ENCODE data around the gene NLRC3. TPM values are rescaled to one million over a fixed set of nuclear protein-coding genes. Genes with fewer than 3 reads are reported as not detected.
"Not testable (repeated sequence)": the region's sequence is repeated elsewhere in the genome, so short reads cannot be mapped to it uniquely, and the experiment has no call there.

NLRC3 gene
- polyA plus RNA-seq, 1 of the 3 experiments (the other 2 are of a cell fraction), result not detected

GRCh38 chr16:3610698-3611145, 33.5 kb upstream of the NLRC3 start:
- ChIA-PET CTCF (no interaction called here), POLR2A (no interaction called here)
- H3K9me2 ChIP-seq, result no peaks in the 10 kb centered on the region
- H3K27ac ChIP-seq (ENCODE audit: low read depth in 2 of 2, low read length in 1 of 2), result peak overlapping the region; percentile 63 to 83; a peak in 3 of 4 replicates
- H3F3A ChIP-seq (replicated peaks; ENCODE audit: insufficient read depth), result no peaks in the 10 kb centered on the region
- TF ChIP-seq FOXJ3 (CRISPR knock-in tag; IDR thresholded peaks at IDR 0.05) (no peak), RAD21 (IDR thresholded peaks at IDR 0.05; ENCODE audit: low read length) (no peak), EP300 (IDR thresholded peaks at IDR 0.05; ENCODE audit: borderline replicate concordance in 1 of 2, low read depth in 1 of 2, low read length in 1 of 2) (no peak), NRF1 (IDR thresholded peaks at IDR 0.05; ENCODE audit: low read depth, low read length) (no peak), GABPA (IDR thresholded peaks at IDR 0.05; ENCODE audit: low read depth) (no peak), ELF1 (IDR thresholded peaks at IDR 0.05) (no peak), NFIC (IDR thresholded peaks at IDR 0.05; ENCODE audit: borderline replicate concordance) (no peak), MEF2A (IDR thresholded peaks at IDR 0.05; ENCODE audit: borderline replicate concordance, low read depth) (no peak), SMC3 (IDR thresholded peaks at IDR 0.05; ENCODE audit: low read depth, low read length) (no peak)
- TF ChIP-seq, protein P1, sequence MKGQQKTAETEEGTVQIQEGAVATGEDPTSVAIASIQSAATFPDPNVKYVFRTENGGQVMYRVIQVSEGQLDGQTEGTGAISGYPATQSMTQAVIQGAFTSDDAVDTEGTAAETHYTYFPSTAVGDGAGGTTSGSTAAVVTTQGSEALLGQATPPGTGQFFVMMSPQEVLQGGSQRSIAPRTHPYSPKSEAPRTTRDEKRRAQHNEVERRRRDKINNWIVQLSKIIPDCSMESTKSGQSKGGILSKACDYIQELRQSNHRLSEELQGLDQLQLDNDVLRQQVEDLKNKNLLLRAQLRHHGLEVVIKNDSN (IDR thresholded peaks at IDR 0.05; ENCODE audit: borderline replicate concordance, low read depth), result no peak
- TF ChIP-seq, protein P2, sequence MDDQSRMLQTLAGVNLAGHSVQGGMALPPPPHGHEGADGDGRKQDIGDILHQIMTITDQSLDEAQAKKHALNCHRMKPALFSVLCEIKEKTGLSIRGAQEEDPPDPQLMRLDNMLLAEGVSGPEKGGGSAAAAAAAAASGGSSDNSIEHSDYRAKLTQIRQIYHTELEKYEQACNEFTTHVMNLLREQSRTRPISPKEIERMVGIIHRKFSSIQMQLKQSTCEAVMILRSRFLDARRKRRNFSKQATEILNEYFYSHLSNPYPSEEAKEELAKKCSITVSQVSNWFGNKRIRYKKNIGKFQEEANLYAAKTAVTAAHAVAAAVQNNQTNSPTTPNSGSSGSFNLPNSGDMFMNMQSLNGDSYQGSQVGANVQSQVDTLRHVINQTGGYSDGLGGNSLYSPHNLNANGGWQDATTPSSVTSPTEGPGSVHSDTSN (IDR thresholded peaks at IDR 0.05), result no peak
- peak overlapping the region; percentile 71 to 98 for H3K4me3 ChIP-seq (ENCODE audit: low read depth in 2 of 2, low read length in 1 of 2)
- no peak for DNase-seq
- H3K4me1 ChIP-seq (ENCODE audit: control insufficient read depth in 1 of 2, insufficient read depth in 2 of 2, low read depth in 1 of 2, low read length in 1 of 2), result peaks cover 10 to 12% of the 10 kb centered on the region in 2 experiments
- peak overlapping the region; percentile 88 for H3K4me2 ChIP-seq
- H3K36me3 ChIP-seq (replicated peaks in 1 of 2; ENCODE audit: control insufficient read depth in 1 of 2, insufficient read depth in 2 of 2, low read length in 1 of 2), result peaks cover 7 to 8% of the 10 kb centered on the region in 2 experiments
- peak overlapping the region; percentile 96 for H2AFZ ChIP-seq (ENCODE audit: low read depth)
- H3K9me3 ChIP-seq, result no peaks in the 10 kb centered on the region
- peak overlapping the region; percentile 86 for H3K9ac ChIP-seq
- peaks cover 51% of the 10 kb centered on the region for H3K79me2 ChIP-seq (ENCODE audit: insufficient read depth)
- WGBS (ENCODE audit: low lambda C conversion rate), result 11% methylated on average over 8 of the region's 10 CpGs
- H4K20me1 ChIP-seq (ENCODE audit: insufficient read depth), result no peaks in the 10 kb centered on the region
- no peaks in the 10 kb centered on the region for H3K27me3 ChIP-seq (ENCODE audit: insufficient read depth)

- Histone ChIP-seq H4K20me1 (ENCODE audit: insufficient read depth) (no peaks in the 10 kb centered on the region), H3K79me2 (ENCODE audit: insufficient read depth) (peaks cover 44% of the 10 kb centered on the region), H2AFZ (ENCODE audit: low read depth) (peak overlapping the region; percentile 96), H3K27ac (ENCODE audit: low read depth in 2 of 2, low read length in 1 of 2) (no peak overlapping the region), H3K9ac (peak overlapping the region; percentile 86; the same call in 1 of the 2 replicates), H3K27me3 (ENCODE audit: insufficient read depth) (no peaks in the 10 kb centered on the region), H3K36me3 (replicated peaks in 1 of 2; ENCODE audit: control insufficient read depth in 1 of 2, insufficient read depth in 2 of 2, low read length in 1 of 2) (peaks cover 7 to 8% of the 10 kb centered on the region in 2 experiments), H3F3A (replicated peaks; ENCODE audit: insufficient read depth) (no peaks in the 10 kb centered on the region), H3K9me3 (no peaks in the 10 kb centered on the region), H3K4me2 (peak overlapping the region; percentile 88), H3K9me2 (no peaks in the 10 kb centered on the region), H3K4me1 (ENCODE audit: control insufficient read depth in 1 of 2, insufficient read depth in 2 of 2, low read depth in 1 of 2, low read length in 1 of 2) (peaks cover 10 to 12% of the 10 kb centered on the region in 2 experiments), H3K4me3 (ENCODE audit: low read depth in 2 of 2, low read length in 1 of 2) (peak overlapping the region; percentile 71 to 98; a peak in 3 of 4 replicates)
- CTCF ChIA-PET, result no interaction called here
- 91% methylated on average over 14 of the region's 14 CpGs for WGBS (ENCODE audit: low lambda C conversion rate)
- no peak for DNase-seq
- POLR2A ChIA-PET, result no interaction called here
- no peak for TF ChIP-seq EP300 (IDR thresholded peaks at IDR 0.05; ENCODE audit: borderline replicate concordance in 1 of 2, low read depth in 1 of 2, low read length in 1 of 2)
- no peak for TF ChIP-seq RAD21 (IDR thresholded peaks at IDR 0.05; ENCODE audit: low read length)
- TF ChIP-seq TEAD4 (IDR thresholded peaks at IDR 0.05; ENCODE audit: borderline replicate concordance, insufficient read depth), result no peak
- TF ChIP-seq JUND (IDR thresholded peaks at IDR 0.05), result no peak
- TF ChIP-seq, protein P1 (IDR thresholded peaks at IDR 0.05; ENCODE audit: borderline replicate concordance, low read depth), result no peak
- TF ChIP-seq, protein P2 (IDR thresholded peaks at IDR 0.05), result no peak
- TF ChIP-seq FOSL2 (IDR thresholded peaks at IDR 0.05; ENCODE audit: borderline replicate concordance, low read depth), result no peak
- TF ChIP-seq MXI1 (IDR thresholded peaks at IDR 0.05; ENCODE audit: low read depth, low read length), result no peak
- no peak for TF ChIP-seq NFIC (IDR thresholded peaks at IDR 0.05; ENCODE audit: borderline replicate concordance)
- TF ChIP-seq RXRA (IDR thresholded peaks at IDR 0.05; ENCODE audit: borderline replicate concordance, low read depth), result no peak
- no peak for TF ChIP-seq FOXJ3 (CRISPR knock-in tag; IDR thresholded peaks at IDR 0.05)
- no peak for TF ChIP-seq FOXM1 (IDR thresholded peaks at IDR 0.05; ENCODE audit: low read depth)
- no peak for TF ChIP-seq POLR2AphosphoS5 (IDR thresholded peaks at IDR 0.05; ENCODE audit: low read depth, low read length)
Observed at GRCh38 chr16:3609895-3610697, 32.9 kb upstream of the NLRC3 start.

DNA sequence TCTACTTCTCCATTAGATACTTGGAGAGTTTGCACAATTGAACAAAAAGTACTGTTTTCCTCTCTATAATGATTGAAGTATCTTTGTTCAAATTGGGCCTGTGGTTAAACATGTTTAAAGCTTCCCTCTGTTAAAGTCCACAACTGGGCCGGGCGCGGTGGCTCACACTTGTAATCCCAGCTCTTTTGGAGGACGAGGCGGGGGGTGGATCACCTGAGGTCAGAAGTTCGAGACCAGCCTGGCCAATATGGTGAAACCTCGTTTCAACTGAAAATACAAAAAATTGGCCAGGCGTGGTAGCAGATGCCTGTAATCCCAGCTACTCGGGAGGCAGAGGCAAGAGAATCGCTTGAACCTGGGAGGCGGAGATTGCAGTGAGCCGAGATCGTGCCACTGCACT, 31.8 kb upstream of the NLRC3 start:
- H3K9me3 ChIP-seq; H3F3A ChIP-seq (replicated peaks; ENCODE audit: insufficient read depth); POLR2A ChIA-PET; H3K4me3 ChIP-seq (ENCODE audit: low read depth in 2 of 2, low read length in 1 of 2); H2AFZ ChIP-seq (ENCODE audit: low read depth); H4K20me1 ChIP-seq (ENCODE audit: insufficient read depth); H3K27me3 ChIP-seq (ENCODE audit: insufficient read depth); DNase-seq; CTCF ChIA-PET; H3K27ac ChIP-seq (ENCODE audit: low read depth in 2 of 2, low read length in 1 of 2); H3K9me2 ChIP-seq; H3K9ac ChIP-seq; H3K4me2 ChIP-seq; H3K36me3 ChIP-seq (replicated peaks in 1 of 2; ENCODE audit: control insufficient read depth in 1 of 2, insufficient read depth in 2 of 2, low read length in 1 of 2): not testable (repeated sequence)
- 94% methylated on average over 13 of the region's 13 CpGs for WGBS (ENCODE audit: low lambda C conversion rate)
- peaks cover 33% of the 10 kb centered on the region for H3K79me2 ChIP-seq (ENCODE audit: insufficient read depth)
- H3K4me1 ChIP-seq (ENCODE audit: control insufficient read depth in 1 of 2, insufficient read depth in 2 of 2, low read depth in 1 of 2, low read length in 1 of 2), result peaks cover 10 to 12% of the 10 kb centered on the region in 2 experiments
